Daoy (cell line): ENCODE measurements around the gene SSH2. TPM values are rescaled to one million over a fixed set of nuclear protein-coding genes. Genes with fewer than 3 reads are reported as not detected.
A peak's percentile ranks its signal among the peaks of the same experiment; 100 is the strongest.

Experiments
- DNase-seq: peaks from one replicate; pipeline ENCODE4 v3.0.0-alpha.2; 2015; ENCODE audit warnings: low read depth
- total RNA-seq: library from RNA; depleted of rRNA; stranded (reverse); fragments of >200 nt; shearing (Covaris generic); gene quantifications from 2 replicates; pipeline ENCODE4 v1.2.3, GENCODE V29; 2014

Gene SSH2
- total RNA-seq, 1 experiment from 2014 or later: 4.6 TPM

DNA sequence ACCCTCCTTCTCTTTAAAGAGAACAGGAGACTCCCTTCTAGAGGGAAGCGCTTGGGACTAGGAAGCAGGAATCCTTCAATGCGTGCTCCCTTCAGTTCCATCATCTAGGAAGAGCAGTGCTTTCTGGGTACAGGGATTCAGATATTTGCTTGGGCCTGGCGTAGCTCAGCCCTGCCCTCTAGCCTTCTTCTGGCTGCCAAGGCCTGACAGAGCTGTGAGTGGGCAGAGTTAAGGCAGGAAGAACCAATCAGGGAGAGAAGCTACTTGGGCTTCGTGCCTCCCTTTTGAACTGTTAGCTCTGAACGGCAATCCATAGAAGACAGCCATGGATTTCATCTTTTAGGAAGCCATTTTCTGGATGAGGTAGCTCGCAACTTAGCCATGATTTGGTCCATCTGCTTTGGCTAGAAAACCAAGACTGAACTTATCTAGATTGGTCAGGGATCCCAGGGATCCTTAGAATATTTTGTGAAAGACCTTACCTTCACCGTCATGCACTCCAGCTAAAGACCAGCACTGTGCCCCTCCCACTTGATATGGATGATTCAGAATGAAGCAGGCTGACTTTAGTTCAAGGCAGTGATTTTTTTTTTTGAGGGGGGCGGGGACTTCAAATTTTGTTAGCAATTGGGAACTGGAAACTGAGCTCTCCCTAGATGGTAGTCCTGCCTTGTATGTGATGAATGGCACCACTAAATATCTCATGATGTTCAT is 304.8 kb downstream of the SSH2 start:
- DNase-seq: peak; percentile 73

DNA sequence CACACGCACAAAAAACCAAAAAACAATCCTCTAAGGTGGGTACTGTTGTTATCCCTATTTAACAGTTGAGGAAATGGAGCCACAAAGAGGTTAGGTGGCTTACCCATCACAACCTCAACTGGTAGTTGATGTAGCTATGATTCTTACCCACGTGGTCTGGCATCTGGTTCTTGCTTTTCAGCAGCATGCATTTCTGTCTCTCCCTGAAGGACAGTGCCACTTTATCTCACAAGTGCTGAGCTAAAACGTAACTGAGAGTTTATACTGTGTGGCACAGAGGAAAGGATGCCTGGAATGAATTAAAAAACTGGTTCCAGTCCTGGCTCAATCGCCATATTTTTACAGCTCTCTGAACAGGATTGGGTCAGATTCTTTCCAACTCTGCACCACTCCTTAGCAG is 305.4 kb downstream of the SSH2 start:
- no peak for DNase-seq

DNA sequence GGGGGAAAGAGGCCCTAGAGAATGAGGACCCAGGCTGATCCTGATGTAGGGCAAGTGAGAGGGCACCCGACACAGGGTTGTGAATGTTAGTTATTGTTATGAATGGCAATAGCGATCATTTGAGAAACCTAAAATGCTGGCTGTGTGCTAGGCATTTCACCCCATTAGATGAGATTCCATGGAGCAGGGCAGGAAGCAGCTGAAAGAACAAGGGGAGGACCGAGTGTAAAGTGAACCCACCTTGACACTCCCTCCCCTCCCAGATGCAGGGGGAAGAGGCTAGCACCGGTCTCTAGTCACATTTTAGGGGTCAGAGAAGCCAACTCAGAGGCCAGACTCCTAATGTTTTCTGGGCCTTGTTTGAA is 306.8 kb downstream of the SSH2 start:
- no peak for DNase-seq

DNA sequence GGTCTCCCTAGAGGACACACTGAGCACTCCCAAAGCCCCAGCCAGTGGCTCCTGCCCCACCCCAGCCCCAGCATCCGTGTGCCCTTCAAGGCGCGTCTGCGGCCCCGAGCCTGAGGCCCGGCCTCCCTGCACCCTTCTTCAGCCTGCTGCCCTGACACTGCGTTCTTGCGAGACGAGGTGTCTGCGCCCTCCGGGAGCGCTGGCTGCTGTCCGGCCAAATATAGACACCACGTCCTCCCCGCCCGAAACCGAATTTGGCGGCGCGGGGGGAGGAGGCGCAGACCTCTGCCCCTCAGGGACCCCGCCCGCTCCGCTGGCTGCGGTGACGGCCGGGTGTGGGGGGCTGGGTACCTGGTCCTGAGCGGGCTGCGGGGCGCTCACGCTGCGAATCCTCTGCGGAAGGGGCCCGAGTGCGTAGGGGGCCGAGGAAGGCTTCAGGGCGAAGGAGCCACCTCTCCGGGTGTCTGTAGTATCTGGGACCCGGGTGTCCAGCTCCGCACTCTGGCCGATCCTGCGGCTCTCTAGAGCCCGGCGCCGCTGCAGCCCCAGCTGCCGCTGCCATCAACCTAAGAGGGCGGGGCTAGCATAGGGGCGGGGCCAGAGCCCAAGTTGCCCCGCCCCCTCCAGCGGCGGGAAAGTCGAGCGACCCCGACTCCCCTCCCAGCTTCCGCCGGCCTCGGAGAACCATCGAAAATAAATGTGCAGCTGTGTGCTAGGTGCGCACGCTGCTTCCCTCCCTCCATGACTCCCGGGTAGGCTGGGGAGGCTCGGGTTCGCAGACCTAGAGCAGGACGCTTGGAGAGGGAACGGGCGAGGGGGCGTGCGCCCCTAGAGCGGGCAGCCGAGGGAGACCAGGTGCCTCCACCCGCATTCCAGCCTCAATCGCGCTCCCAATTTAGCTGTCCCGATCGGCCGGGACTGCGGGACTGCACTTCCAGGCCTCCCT is 307.4 kb downstream of the SSH2 start, which contains the start of gene CORO6:
Gene CORO6 (minus strand): TSS at position 576 of the 946 bp plus-strand sequence. CDS start 1,491 bp downstream, outside the sequence.
- DNase-seq: peak; percentile 51

DNA sequence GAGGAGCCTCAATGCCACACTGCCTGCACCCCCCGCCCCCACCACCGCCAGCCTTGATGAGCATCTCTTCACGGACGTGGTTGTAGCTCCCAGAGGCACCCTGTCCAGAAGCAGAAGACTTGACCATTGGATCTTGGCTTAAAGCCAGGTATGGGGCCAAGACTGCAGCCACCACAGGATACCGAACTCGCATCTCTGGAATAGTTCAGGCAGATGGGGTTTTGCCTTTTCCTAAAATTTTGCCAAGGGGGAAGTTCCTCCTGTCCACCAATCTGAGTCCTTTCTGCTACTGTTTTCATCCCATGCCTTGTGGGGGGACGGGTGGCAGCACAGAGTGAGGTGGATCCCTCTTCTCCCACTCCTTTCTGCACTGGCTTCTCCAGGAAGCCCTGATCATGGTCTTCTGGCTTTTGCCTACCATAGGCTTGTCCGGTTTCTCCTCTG is 308.3 kb downstream of the SSH2 start:
- DNase-seq: no peak

DNA sequence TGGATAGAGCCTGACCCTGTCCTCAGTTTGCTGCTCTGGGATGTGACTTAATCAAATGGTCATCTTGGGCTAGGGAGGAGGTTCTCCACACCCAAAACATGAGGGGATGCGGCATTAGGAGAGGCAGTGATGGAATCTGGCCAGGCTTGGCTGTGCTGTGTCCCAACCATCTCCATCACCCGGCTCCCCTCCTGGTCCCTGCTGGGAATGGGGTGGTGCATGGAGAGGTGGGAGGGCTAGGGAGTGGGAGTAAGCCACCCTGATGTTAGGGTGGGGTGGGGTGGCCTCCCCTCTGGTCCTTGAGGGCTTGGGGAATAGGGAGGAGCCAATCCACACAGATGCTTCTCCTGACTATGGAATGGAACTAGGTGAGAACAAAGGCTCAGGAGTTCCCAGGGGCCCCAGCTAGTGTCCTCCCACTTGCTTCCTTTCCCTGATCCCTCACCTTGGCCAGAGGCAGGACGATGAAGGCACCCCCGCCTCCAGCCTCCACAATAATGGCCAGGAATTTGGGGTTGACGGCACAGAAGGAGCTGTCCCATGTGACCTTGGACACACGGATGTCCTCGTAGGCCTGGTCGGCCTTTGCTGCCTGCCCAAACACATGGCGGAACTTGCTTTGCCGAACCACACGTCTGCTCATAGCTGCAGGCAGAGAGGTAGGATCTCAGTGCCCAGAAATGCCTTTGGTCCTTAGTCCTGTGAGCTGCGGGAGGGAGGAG is 309.1 kb downstream of the SSH2 start:
- DNase-seq: no peak

DNA sequence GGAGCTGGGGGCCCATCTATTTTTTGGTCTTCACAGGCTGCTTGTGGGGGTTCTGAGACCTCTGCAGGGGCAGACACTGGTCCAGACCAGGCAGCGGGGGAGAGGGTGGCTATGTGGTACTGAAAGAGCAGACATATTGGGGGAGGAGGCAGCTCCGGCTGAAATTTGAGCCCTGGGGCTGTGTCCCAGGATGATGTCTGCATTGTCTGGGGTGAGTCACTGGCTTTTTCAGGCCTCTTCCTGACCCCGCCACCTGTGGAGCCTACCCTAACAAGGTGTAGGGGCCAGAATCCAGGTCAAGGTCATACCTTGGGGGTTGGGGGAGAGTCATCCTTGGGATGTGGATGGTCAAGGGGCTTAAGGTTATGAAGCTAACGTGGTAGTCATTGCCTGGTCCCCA is 309.8 kb downstream of the SSH2 start:
- DNase-seq: peak; percentile 66

DNA sequence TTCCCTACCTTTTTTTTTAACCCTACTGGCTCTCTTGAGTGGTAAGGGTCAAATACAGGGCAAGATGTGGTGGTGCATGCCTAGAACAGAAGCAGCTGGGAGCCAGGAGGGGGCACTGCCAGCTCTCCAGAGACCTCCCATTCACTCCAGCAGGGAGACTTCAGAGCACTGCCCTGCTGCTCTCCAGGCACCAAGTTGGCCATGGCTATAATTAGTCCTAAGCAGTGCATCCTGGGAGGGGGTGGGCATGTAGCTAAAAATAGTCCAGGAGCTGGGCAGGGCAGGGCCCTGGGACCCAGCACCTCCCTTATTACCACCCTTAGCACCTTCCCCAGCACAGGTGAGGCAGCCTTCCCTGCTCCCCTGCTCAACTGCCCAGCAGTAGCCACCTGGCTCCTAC is 310.8 kb downstream of the SSH2 start:
- DNase-seq: peak; percentile 52

DNA sequence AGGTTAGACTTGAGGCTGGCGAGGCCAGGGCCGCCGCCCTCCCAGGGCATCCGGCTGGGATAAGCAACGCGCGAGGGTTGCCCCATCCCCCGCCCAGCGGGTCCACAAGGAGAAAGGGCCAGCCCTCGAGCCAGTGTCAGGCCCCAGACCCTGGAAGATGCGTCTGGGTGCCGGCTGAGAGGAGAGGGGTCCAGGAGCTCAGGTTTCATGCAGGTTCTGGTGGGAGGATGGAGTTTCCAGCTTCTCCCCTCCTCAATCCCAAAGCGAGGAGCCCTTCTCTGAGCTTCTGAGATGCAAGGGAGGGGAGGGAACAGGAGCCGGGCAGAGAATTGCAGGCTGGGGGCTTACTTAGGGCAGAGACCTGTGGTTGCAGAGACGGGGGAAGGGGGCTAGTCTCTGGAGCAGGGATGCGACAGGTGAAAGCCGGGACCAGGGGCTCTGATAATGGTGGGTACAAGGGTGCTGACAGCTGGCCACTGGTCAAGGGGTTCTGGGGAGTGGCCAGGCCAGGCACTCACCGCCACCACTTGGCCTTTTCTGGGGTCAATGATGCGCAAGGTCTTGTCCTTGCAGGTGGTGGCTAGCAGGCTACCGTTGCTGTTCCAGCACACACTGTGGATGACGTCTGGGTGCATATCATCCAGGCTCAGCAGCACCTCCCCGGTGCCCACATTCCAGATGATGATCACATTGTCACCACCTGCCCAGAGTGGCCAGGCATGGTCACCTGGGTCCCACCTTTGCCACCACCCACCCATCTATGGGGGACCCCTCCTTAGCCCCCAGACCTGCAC is 311.6 kb downstream of the SSH2 start:
- no peak for DNase-seq

DNA sequence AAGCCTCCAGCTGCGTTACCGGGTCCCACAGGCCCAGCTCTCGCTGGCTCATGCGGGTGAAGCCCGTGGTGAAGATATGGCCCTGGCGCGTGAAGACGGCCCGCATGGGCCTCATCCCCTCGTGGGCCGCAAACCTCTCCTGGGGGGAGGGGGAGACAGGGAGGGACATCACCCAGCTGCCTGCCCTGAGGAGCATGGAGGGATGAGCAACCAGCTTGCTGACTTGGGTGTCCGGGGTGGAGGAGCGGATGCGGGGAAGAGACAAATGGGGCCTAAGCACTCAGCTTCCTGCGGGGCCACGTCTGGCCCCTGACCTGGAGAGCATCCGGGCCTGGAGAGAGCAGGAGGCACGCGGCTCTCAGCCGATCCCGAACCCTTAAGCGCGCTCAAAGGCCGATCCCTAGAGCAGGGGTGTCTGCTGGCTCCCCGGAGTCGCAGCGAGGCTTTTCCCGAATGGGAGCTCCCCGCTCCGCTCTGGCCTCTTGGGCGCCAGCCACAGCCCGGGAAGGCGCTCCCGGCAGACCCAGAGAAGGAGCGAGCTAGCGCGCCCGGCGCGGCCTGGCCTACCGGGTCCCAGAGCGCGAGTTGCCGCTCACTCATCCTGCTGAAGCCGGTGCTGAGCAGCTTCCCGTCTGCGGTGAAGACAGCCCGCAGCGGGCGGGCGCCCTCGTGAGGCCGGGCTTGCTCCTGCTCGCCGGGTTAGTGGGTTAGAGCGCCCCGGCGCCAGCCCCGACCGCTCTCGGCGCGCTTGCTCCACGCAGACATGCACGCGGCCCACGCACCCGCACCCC is 312.4 kb downstream of the SSH2 start:
- DNase-seq: peak; percentile 86

DNA sequence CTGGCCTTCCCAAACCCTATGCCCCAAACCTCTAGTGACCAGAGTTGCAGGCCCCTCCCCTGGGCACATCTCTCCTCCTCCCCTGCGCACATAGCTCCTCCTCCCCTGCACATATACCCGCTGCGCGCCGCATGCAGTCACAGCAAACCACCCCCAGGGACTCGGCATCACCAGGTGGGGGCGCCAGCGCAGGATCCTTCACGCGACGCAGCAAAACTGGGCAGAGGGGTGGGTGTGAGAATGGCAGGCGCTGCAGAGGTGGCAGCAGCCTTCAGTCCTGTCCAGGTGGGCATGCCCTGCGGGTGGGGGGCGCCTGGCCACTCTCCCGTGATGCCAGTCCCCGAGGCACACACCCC is 312.9 kb downstream of the SSH2 start:
- peak; percentile 89 for DNase-seq

DNA sequence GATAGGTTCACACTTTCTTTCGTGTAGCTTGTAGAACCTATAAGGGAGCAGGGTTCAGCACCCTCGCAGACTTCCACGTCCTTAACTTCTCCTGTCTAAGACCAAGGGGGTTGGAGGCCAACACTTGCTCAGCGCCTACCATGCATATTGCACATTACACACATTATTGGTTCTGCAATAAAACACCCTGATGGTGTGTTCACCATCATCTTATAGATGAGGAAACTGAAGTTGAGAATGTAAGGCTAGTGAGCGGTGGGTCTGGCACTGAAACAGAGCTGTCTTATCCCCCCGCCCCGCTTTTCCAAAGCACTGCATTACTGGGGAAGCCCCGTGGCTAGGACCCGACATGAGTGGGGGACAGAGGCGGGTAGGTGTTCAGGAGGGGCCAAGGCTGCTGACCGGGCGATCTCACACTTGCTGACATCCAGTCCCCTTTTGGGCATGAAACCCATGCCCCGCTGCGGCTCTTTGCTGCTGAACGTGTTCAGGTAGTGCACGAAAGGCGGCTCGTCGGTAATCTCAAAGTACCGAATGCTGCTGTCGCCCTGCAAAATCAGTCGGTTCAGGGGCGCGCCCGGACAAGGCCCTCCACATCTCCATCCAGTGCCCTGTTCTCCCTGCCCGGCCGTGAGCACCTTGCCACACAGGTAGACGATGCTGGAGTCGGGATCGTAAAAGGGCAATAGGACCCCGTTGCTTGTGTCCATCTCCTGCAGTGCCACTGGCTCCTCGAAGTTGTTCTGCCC is 313.6 kb downstream of the SSH2 start:
- DNase-seq: no peak

DNA sequence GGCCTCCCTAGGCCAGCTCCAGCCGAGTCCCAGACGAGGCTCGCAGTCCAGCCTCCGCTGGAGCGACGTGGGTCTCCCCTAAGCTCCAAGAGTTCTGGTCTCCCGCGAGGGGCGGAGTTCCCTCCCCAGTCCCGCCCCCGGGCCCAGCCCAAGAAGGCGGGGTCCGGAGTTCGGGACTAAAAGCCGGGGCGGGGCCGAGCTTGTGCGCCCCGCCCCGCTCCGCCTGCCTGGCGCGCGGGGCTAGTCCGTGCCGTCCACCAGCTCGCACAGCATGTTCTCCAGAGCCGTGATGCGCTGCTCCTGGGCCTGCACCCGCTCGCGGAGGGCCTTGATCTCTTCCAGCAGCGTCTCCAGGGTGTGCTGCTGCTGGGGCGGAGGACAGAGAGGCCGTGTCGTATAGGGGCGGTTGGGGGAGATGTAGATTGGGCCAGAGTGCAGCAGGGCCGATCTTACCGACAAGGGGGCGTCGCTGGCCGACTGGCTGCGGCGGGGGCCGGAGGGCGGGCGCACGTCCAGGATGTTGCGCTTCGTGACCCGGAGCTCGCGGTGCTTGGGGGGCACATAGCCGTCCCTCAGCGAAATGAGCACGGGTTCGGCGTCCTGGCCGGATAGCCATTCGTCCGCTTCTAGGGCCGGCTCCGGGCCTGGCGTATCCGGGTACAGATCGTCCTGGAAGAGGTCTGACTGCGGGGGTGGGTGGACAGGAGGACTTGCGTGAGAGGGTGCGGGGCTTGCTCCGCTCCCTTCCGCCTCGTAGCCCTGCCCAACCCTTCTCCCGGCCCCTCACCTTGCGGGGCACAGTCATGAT is 314.3 kb downstream of the SSH2 start:
- peak; percentile 87 for DNase-seq

DNA sequence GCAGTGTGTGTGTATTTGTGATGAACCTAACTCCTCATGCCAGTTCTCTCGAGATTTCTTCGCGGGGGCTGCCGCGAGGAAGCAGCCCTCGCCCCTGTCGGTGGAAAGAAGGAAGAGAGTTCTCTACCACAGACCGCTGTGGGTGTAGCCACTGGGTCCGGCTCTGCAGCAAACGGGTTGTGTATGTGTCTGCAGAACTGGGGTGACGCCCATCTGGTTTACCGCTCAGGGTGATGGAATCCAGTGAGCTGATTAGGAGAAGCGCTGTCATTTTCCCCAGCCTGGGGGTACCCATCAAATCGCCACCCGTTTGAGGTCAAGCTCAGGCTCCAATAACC is 315.0 kb downstream of the SSH2 start:
- peak; percentile 29 for DNase-seq

DNA sequence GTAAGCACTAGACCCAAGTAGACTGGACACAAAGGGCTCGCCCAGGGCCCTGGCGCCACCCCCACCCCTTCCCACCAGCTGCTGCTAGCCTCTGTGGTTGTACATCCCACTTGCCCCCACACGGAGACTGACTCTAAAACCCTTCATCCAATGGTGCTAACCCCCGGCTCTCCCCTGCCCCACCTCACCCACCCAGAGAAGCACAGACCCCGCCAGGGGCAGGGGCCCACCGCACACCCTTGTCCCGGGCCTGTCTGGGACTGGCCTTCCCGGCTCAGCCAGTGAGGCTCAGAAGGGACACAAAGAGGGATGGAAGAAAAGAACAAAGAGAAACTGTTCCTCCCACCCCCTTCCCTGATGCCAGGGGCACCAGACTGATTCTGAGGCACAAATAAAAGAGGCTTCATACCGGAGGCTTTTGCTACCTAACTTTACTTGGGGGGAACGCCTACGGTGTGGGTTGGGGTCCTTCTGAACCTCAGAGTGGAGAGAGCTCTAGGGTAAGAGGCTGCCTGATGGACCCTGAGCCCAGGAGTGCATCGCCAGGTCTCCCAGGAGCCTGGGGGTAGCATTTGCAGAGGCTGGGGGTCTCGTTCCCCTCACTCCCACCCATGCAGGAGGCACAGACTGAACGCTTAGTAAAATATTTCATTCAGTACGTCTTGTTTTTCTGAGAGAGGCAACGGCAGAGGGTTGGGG is 315.5 kb downstream of the SSH2 start:
- DNase-seq: no peak

DNA sequence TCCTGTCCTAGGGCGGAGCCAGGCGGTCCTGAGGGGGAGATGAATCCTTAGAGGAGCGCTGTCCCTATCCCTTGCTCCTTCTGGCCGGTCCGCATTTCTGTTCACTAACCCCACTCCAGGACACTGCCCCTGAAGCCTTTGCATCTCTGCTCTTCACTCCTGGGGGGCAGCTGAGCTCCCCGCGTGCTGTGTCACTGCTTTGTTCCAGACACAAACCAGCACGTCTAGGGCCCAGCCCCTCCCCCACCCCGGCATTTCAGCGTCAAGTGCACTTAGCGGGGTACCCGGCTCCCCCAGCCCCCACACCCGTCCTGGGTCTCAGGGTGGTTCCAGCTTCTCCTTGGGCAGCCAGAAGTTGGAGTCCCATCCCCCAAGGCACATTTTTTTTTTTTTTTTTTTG is 316.2 kb downstream of the SSH2 start:
- no peak for DNase-seq

DNA sequence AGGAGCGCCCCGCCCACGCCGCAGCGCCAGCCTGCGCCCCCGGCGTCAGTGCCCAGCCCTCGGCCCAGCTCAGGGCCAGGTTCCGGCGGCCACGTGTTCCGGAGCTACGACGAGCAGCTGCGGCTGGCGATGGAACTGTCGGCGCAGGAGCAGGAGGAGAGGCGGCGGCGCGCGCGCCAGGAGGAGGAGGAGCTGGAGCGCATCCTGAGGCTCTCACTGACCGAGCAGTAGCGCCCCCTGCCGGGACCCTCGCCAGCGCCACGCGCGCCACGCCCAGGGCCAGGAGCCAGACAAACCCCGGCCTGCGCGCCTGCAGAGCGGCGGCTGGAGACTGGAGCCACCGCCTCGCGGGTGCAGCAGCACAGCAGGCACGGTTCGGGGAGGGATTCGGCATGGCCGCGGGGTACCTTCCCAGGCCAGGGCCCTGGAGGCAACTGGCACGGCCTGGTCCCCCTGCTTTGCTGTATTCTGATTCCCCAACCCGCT is 316.6 kb downstream of the SSH2 start:
- peak; percentile 46 for DNase-seq
